Calu3 (cell line): ENCODE data around the gene TOB1. TPM values are rescaled to one million over a fixed set of nuclear protein-coding genes. Genes with fewer than 3 reads are reported as not detected.

Experiments used
- BruUV-seq: library from RNA; stranded (reverse); fragments of 400-500 nt; replicated peaks from 2 replicates; lab custom pipeline; 2021; lab: Mats Ljungman, UMichigan
- CTCF ChIA-PET: fragments of 300-600 bp; sonication (Branson Sonifier 250); formaldehyde crosslinking; loops from one replicate; lab custom pipeline; 2022; ENCODE audit warnings: antibody characterized with exemption; lab: Charles Lee
- DNase-seq: peaks from one replicate; pipeline ENCODE4 v3.0.0; 2022
- H3K27ac Mint-ChIP-seq: one replicate; pipeline ENCODE4 v1.8.0; 2022; ENCODE audit warnings: mixed read lengths; ENCODE audit not compliant: unreplicated experiment
- H3K27me3 Mint-ChIP-seq: one replicate; pipeline ENCODE4 v1.8.0; 2022; ENCODE audit warnings: mixed read lengths; ENCODE audit not compliant: unreplicated experiment
- H3K36me3 Mint-ChIP-seq: one replicate; pipeline ENCODE4 v1.8.0; 2022; ENCODE audit warnings: mild to moderate bottlenecking, moderate library complexity, mixed read lengths; ENCODE audit not compliant: insufficient read depth, unreplicated experiment
- H3K4me1 Mint-ChIP-seq: one replicate; pipeline ENCODE4 v1.8.0; 2022; ENCODE audit warnings: mild to moderate bottlenecking, low read depth, mixed read lengths; ENCODE audit not compliant: unreplicated experiment
- H3K4me3 Mint-ChIP-seq: one replicate; pipeline ENCODE4 v1.8.0; 2022; ENCODE audit warnings: mild to moderate bottlenecking, low read depth, moderate library complexity, mixed read lengths; ENCODE audit not compliant: unreplicated experiment
- H3K9me3 Mint-ChIP-seq: one replicate; pipeline ENCODE4 v1.8.0; 2022; ENCODE audit warnings: low read depth, mixed read lengths; ENCODE audit not compliant: unreplicated experiment
- intact Hi-C: fragments of 100-400 bp; cut with micrococcal nuclease; formaldehyde crosslinking; loops from one replicate; pipeline ENCODE4 v1.10.0; 2022; ENCODE audit not compliant: unreplicated experiment
- total RNA-seq: library from RNA; stranded (reverse); gene quantifications from 2 replicates; pipeline ENCODE4 v1.2.3, GENCODE V29; 2022
- TF ChIP-seq, protein P1 (sequence below): fragments of 200-600 bp; IDR thresholded peaks from one replicate; pipeline ENCODE4 v1.8.0; 2022; ENCODE audit warnings: antibody characterized with exemption; ENCODE audit not compliant: unreplicated experiment

The TOB1 gene
- total RNA-seq, 1 experiment from 2014 or later, result 177 TPM

- Mint-ChIP-seq H3K36me3 (no peaks in the 10 kb centered on the region), H3K27ac (peak overlapping the region; percentile 20), H3K27me3 (no peaks in the 10 kb centered on the region), H3K9me3 (no peaks in the 10 kb centered on the region), H3K4me3 (peak overlapping the region; percentile 14), H3K4me1 (peaks cover 19% of the 10 kb centered on the region)
- TF ChIP-seq, protein P1, sequence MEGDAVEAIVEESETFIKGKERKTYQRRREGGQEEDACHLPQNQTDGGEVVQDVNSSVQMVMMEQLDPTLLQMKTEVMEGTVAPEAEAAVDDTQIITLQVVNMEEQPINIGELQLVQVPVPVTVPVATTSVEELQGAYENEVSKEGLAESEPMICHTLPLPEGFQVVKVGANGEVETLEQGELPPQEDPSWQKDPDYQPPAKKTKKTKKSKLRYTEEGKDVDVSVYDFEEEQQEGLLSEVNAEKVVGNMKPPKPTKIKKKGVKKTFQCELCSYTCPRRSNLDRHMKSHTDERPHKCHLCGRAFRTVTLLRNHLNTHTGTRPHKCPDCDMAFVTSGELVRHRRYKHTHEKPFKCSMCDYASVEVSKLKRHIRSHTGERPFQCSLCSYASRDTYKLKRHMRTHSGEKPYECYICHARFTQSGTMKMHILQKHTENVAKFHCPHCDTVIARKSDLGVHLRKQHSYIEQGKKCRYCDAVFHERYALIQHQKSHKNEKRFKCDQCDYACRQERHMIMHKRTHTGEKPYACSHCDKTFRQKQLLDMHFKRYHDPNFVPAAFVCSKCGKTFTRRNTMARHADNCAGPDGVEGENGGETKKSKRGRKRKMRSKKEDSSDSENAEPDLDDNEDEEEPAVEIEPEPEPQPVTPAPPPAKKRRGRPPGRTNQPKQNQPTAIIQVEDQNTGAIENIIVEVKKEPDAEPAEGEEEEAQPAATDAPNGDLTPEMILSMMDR, result no peak
- intact Hi-C loops, result loop anchor here (1.0 kb wide), 1 partner anchor 9 kb away; no protein-coding TSS in a partner anchor
- DNase-seq, result no peak
- BruUV-seq, result no TSS peak
- CTCF ChIA-PET, result interaction anchor here (0.6 to 3.4 kb wide), 16 partner anchors 10 to 269 kb away, joined by 3 to 57 read pairs (median 4); partner anchors contain the start of genes TOB1 and WFIKKN2
Observed at GRCh38 chr17:50853015-50853615, 13.0 kb downstream of the TOB1 start.

GRCh38 chr17:50850640-50851039 lies 15.5 kb downstream of the TOB1 start:
- H3K27ac Mint-ChIP-seq, result no peak overlapping the region
- DNase-seq, result no peak
- no peaks in the 10 kb centered on the region for H3K9me3 Mint-ChIP-seq
- intact Hi-C loops, result no loop called here
- H3K4me3 Mint-ChIP-seq, result no peak overlapping the region
- no peaks in the 10 kb centered on the region for H3K36me3 Mint-ChIP-seq
- no peaks in the 10 kb centered on the region for H3K27me3 Mint-ChIP-seq
- TF ChIP-seq, protein P1, result no peak
- peaks cover 20% of the 10 kb centered on the region for H3K4me1 Mint-ChIP-seq
- CTCF ChIA-PET, result interaction anchor here (0.6 to 1.4 kb wide), 3 partner anchors 15 to 206 kb away, joined by 4 to 5 read pairs (median 4); partner anchors contain the start of gene TOB1
- no TSS peak for BruUV-seq

- H3K4me1 Mint-ChIP-seq, result peaks cover 27% of the 10 kb centered on the region
- no peaks in the 10 kb centered on the region for H3K27me3 Mint-ChIP-seq
- CTCF ChIA-PET, result interaction anchor here (0.5 to 1.6 kb wide), 2 partner anchors 101 to 108 kb away, joined by 3 to 7 read pairs; no protein-coding TSS in a partner anchor
- TF ChIP-seq, protein P1, result no peak
- no peak overlapping the region for H3K4me3 Mint-ChIP-seq
- BruUV-seq, result no TSS peak
- no peak overlapping the region for H3K27ac Mint-ChIP-seq
- H3K36me3 Mint-ChIP-seq, result no peaks in the 10 kb centered on the region
- DNase-seq, result no peak
- intact Hi-C loops, result loop anchor here (10.0 kb wide), 1 partner anchor 154 kb away; no protein-coding TSS in a partner anchor
- no peaks in the 10 kb centered on the region for H3K9me3 Mint-ChIP-seq
Observed at GRCh38 chr17:50848711-50849110, 17.4 kb downstream of the TOB1 start.

DNA sequence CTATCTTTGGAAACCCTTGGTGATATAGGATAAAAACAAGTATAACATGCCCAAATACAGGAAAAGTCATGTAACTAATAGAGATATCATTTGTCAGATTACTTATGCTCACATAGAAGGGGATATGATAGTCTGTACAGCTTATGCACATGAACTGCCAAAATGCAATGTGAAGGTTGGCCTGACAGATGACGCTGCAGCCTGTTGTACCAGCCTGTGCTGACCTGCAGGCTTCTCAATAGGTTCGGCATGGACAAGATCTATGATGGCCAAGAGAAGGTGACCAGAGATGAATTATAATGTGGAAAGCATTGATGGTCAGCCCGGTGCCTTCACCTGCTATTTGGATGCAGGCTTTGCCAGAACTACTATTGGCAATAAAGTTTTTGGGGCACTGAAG lies 18.1 kb downstream of the TOB1 start:
- TF ChIP-seq, protein P1, result no peak
- no TSS peak for BruUV-seq
- no peak overlapping the region for H3K4me3 Mint-ChIP-seq
- no peak for DNase-seq
- H3K4me1 Mint-ChIP-seq, result peaks cover 25% of the 10 kb centered on the region
- CTCF ChIA-PET, result interaction anchor here (1.6 kb wide), 1 partner anchor 109 kb away, joined by 7 read pairs; no protein-coding TSS in a partner anchor
- intact Hi-C loops, result loop anchor here (10.0 kb wide), 1 partner anchor 153 kb away; no protein-coding TSS in a partner anchor
- H3K27me3 Mint-ChIP-seq, result no peaks in the 10 kb centered on the region
- H3K27ac Mint-ChIP-seq, result no peak overlapping the region
- H3K9me3 Mint-ChIP-seq, result no peaks in the 10 kb centered on the region
- no peaks in the 10 kb centered on the region for H3K36me3 Mint-ChIP-seq
